Ishikawa (cell line): ENCODE data around the gene USP22.

Experiments
- CEBPB ChIP-seq: IDR thresholded peaks from 2 replicates; pipeline ENCODE4 v1.6.1; 2012
- CREB1 ChIP-seq: IDR thresholded peaks from 2 replicates; pipeline ENCODE4 v1.6.1; 2012; ENCODE audit warnings: low read depth
- EGR1 ChIP-seq: IDR thresholded peaks from 2 replicates; pipeline ENCODE4 v1.6.1; 2012
- EP300 ChIP-seq: IDR thresholded peaks from 2 replicates; pipeline ENCODE4 v1.6.1; 2012; ENCODE audit warnings: borderline replicate concordance
- FOXM1 ChIP-seq: IDR thresholded peaks from 2 replicates; pipeline ENCODE4 v1.6.1; 2012; ENCODE audit warnings: low read depth, borderline replicate concordance
- MAX ChIP-seq: IDR thresholded peaks from 2 replicates; pipeline ENCODE4 v1.6.1; 2012
- NFIC ChIP-seq: IDR thresholded peaks from 2 replicates; pipeline ENCODE4 v1.6.1; 2012
- RAD21 ChIP-seq: IDR thresholded peaks from 2 replicates; pipeline ENCODE4 v1.6.1; 2012; ENCODE audit warnings: low read depth
- REST ChIP-seq: IDR thresholded peaks from 2 replicates; pipeline ENCODE4 v1.6.1; 2012; ENCODE audit warnings: low read depth, mild to moderate bottlenecking
- TAF1 ChIP-seq: IDR thresholded peaks from 2 replicates; pipeline ENCODE4 v1.6.1; 2012; ENCODE audit warnings: low read depth, mild to moderate bottlenecking
- TCF12 ChIP-seq: IDR thresholded peaks from 2 replicates; pipeline ENCODE4 v1.6.1; 2012; ENCODE audit warnings: low read depth
- TEAD4 ChIP-seq: IDR thresholded peaks from 2 replicates; pipeline ENCODE4 v1.6.1; 2012
- YY1 ChIP-seq: IDR thresholded peaks from 2 replicates; pipeline ENCODE4 v1.6.1; 2012; ENCODE audit warnings: low read depth
- ZBTB7A ChIP-seq: IDR thresholded peaks from 2 replicates; pipeline ENCODE4 v1.6.1; 2012; ENCODE audit warnings: low read depth
- TF ChIP-seq, protein P1 (sequence below): IDR thresholded peaks from 2 replicates; pipeline ENCODE4 v1.6.1; 2012

USP22 gene

GRCh38 chr17:21037117-21037803 is 5.6 kb downstream of the USP22 start:
- TF ChIP-seq CREB1 (no peak), MAX (no peak), EP300 (no peak), FOXM1 (no peak), RAD21 (no peak), ZBTB7A (no peak)

- TF ChIP-seq EGR1 (no peak), MAX (no peak), NFIC (no peak), TEAD4 (no peak), TAF1 (no peak), ZBTB7A (no peak), CREB1 (no peak), FOXM1 (no peak)
- TF ChIP-seq, protein P1, sequence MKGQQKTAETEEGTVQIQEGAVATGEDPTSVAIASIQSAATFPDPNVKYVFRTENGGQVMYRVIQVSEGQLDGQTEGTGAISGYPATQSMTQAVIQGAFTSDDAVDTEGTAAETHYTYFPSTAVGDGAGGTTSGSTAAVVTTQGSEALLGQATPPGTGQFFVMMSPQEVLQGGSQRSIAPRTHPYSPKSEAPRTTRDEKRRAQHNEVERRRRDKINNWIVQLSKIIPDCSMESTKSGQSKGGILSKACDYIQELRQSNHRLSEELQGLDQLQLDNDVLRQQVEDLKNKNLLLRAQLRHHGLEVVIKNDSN = no peak
Observed at GRCh38 chr17:21036361-21036881, 6.4 kb downstream of the USP22 start.

DNA sequence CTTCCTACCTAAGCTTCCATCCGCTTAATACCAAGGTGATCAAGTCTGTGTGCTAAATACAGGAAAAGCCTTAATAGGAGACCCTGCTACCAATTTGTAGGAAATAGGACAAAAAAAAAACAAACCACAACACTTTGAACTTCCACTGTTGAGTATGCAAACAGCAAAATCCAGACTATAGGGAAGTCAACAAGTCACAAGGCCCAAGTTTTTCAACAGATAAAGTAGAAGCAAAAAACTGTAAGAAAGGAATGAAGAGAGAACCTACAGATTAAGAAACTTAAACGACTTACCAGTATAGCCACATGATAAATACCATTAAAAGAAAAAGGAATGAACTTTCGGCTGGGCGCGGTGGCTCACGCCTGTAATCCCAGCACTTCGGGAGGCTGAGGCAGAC is 7.4 kb downstream of the USP22 start:
- TF ChIP-seq TAF1 (no peak), MAX (no peak), CEBPB (no peak), TCF12 (no peak), YY1 (no peak), NFIC (no peak), REST (no peak), EGR1 (no peak), ZBTB7A (no peak), EP300 (no peak), CREB1 (no peak), FOXM1 (no peak), TEAD4 (no peak), RAD21 (no peak)
- TF ChIP-seq, protein P1 = no peak

DNA sequence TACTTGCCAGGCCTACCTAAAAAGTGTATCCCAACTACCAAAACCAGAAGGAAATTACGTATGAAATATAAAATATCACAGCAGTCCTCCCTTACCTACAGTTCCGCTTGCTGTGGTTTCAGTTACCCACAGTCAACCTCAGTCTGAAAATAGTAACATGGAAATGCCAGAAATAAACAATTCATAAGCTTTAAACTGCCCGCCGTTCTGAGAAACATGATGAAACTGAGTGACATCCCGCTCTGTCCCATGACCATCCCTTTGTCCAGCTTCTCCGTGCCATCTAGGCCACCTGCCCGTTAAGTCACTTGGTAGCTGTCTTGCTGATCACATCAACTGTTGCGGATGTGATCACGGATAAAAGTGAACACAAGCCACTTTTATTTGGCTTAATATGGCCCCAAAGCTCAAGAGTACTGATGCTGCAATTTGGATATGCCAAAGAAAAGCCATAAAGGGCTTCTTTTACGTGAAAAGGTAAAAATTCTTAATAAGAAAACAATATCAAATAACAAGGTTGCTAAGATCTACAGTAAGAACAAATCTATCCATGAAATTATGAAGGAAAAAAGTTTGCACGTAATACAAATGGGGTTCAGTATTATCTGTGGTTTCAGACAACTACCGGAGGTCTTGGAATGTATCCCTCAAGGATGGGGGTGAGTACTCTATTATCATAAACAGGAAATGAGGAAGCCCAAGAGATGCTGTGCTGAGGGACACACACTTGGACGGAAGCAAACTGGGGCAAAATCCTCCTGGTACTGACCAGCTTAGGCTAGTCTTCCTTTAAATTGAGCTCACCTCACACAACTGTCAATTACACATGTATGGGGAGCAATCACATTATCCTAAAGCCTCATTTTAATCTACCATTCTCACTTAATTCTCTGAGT is 8.2 kb downstream of the USP22 start:
- TF ChIP-seq TAF1 (no peak), TEAD4 (no peak), CEBPB (no peak), EP300 (no peak), ZBTB7A (no peak), FOXM1 (no peak), MAX (no peak), RAD21 (no peak), YY1 (no peak), CREB1 (no peak), EGR1 (no peak), NFIC (no peak), REST (no peak), TCF12 (no peak)
- TF ChIP-seq, protein P1 = no peak
